Suprapubic skin (tissue), 3 donors: Measurements from ENCODE around the gene CHST11.
"Not testable (repeated sequence)": the region's sequence is repeated elsewhere in the genome, so short reads cannot be mapped to it uniquely, and the experiment has no call there.

Experiments
- CTCF ChIP-seq, 2 donors: fragments of 200-600 bp in 1 of 2; fragments of 450-650 bp in 1 of 2; sonication (generic) in 1 of 2; IDR thresholded peaks; one replicate each; pipeline ENCODE4 v1.5.1; 2016 to 2019; ENCODE audit warnings: antibody characterized with exemption in 2 of 2, mild to moderate bottlenecking in 1 of 2, moderate library complexity in 1 of 2
- EP300 ChIP-seq: sonication (generic); formaldehyde crosslinking; IDR thresholded peaks from one replicate; pipeline ENCODE4 v1.6.1; 2017; ENCODE audit warnings: antibody characterized with exemption
- POLR2A ChIP-seq, 2 donors: fragments of 450-650 bp; IDR thresholded peaks; one replicate each; pipeline ENCODE4 v1.6.1; 2017; ENCODE audit warnings: antibody characterized with exemption in 2 of 2, mild to moderate bottlenecking in 2 of 2, moderate library complexity in 2 of 2

- not testable (repeated sequence) for TF ChIP-seq CTCF (IDR thresholded peaks at IDR 0.05); EP300; POLR2A (IDR thresholded peaks at IDR 0.05)
Observed at GRCh38 chr12:104806194-104806593, 349.4 kb downstream of the CHST11 start.
